Endodermal cell (in vitro differentiated cells): ENCODE measurements around the gene WRAP73. TPM values are rescaled to one million over a fixed set of nuclear protein-coding genes. Genes with fewer than 3 reads are reported as not detected.
A peak's percentile ranks its signal among the peaks of the same experiment; 100 is the strongest.

ENCODE experiments used
- DNase-seq: peaks from one replicate; pipeline ENCODE4 v3.0.0-alpha.2; 2017
- H3K27ac ChIP-seq: 2 replicates; pipeline ENCODE4 v1.5.1; 2013; ENCODE audit warnings: mild to moderate bottlenecking, low read depth, low read length, moderate library complexity
- H3K27me3 ChIP-seq: 2 replicates; pipeline ENCODE4 v1.6.1; 2013; ENCODE audit warnings: mild to moderate bottlenecking, low read length, moderate library complexity; ENCODE audit not compliant: insufficient read depth, control insufficient read depth, poor library complexity, severe bottlenecking
- H3K36me3 ChIP-seq: 2 replicates; pipeline ENCODE4 v1.7.0; 2013; ENCODE audit warnings: mild to moderate bottlenecking, low read length, moderate library complexity; ENCODE audit not compliant: control insufficient read depth, insufficient read depth
- H3K4me1 ChIP-seq: one replicate; pipeline ENCODE4 v1.7.0; 2013; ENCODE audit warnings: low read length; ENCODE audit not compliant: control insufficient read depth, insufficient read depth
- H3K4me3 ChIP-seq: 2 replicates; pipeline ENCODE4 v1.5.1; 2013; ENCODE audit warnings: mild to moderate bottlenecking, low read length, moderate library complexity
- H3K9ac ChIP-seq: 2 replicates; pipeline ENCODE4 v1.6.1; 2013; ENCODE audit warnings: mild to moderate bottlenecking, low read length, moderate library complexity; ENCODE audit not compliant: poor library complexity, severe bottlenecking; ENCODE audit errors: extremely low read depth
- H3K9me3 ChIP-seq: 2 replicates; pipeline ENCODE4 v1.6.1; 2013; ENCODE audit warnings: mild to moderate bottlenecking, low read length, moderate library complexity; ENCODE audit not compliant: control insufficient read depth
- H3K27ac Mint-ChIP-seq: 2 replicates; pipeline ENCODE4 v1.8.0; 2020; ENCODE audit warnings: mixed read lengths
- H3K27me3 Mint-ChIP-seq: 2 replicates; pipeline ENCODE4 v1.8.0; 2021; ENCODE audit warnings: mild to moderate bottlenecking, mixed read lengths; ENCODE audit not compliant: insufficient read depth
- H3K36me3 Mint-ChIP-seq: 2 replicates; pipeline ENCODE4 v1.8.0; 2020; ENCODE audit warnings: low read depth, mixed read lengths
- H3K4me1 Mint-ChIP-seq: 2 replicates; pipeline ENCODE4 v1.8.0; 2020; ENCODE audit warnings: mixed read lengths
- H3K4me3 Mint-ChIP-seq: 2 replicates; pipeline ENCODE4 v1.8.0; 2020; ENCODE audit warnings: mild to moderate bottlenecking, moderate library complexity, mixed read lengths
- H3K9me3 Mint-ChIP-seq: 2 replicates; pipeline ENCODE4 v1.8.0; 2020; ENCODE audit warnings: mild to moderate bottlenecking, mixed read lengths
- CTCF ChIP-seq: fragments of 200-600 bp; sonication (generic); conservative IDR thresholded peaks from 2 replicates; pipeline ENCODE4 v1.5.0; 2021; ENCODE audit warnings: antibody characterized with exemption, mild to moderate bottlenecking
- WGBS, 2 experiments: methylation state at CpG; one replicate each; pipeline versions ENCODE4 v1.1.5 to v1.1.7; 2013; ENCODE audit warnings: missing lambda C conversion rate in 2 of 2, mixed read lengths in 1 of 2; ENCODE audit not compliant: insufficient coverage in 1 of 2, insufficient read length in 1 of 2; 5-methylcytosine and 5-hydroxymethylcytosine counted together
- total RNA-seq, 2 donors: library from RNA; stranded (reverse); fragmentation: NEBNext Ultra II Directional in 1 of 2; extraction: Animal tissue kit (Norgen Biotek cat#: 25700) in 1 of 2; gene quantifications; 2 replicates in 1 of 2; 3 replicates in 1 of 2; pipeline ENCODE4 v1.2.1, GENCODE V29; 2021

The WRAP73 gene
- total RNA-seq, 2 donors from 2014 or later = 29.8 to 32.5 TPM

GRCh38 chr1:3598522-3599285, 51.2 kb downstream of the WRAP73 start:
- Histone ChIP-seq H3K27me3 (no peaks in the 10 kb centered on the region), H3K9ac (no peak overlapping the region), H3K9me3 (no peaks in the 10 kb centered on the region), H3K4me1 (no peaks in the 10 kb centered on the region), H3K4me3 (no peak overlapping the region), H3K27ac (peak overlapping the region; percentile 72), H3K36me3 (no peaks in the 10 kb centered on the region)
- Mint-ChIP-seq H3K27ac (peak overlapping the region; percentile 55), H3K27me3 (no peaks in the 10 kb centered on the region), H3K4me1 (peaks cover 12% of the 10 kb centered on the region), H3K9me3 (no peaks in the 10 kb centered on the region), H3K36me3 (peaks cover 2% of the 10 kb centered on the region), H3K4me3 (no peak overlapping the region)
- DNase-seq = no peak
- no peak for TF ChIP-seq CTCF
- 34 to 83% methylated on average over 7 to 30 of the region's 30 CpGs for WGBS, 2 experiments

GRCh38 chr1:3598051-3598491, 51.8 kb downstream of the WRAP73 start:
- Mint-ChIP-seq H3K36me3 (peaks cover 2% of the 10 kb centered on the region), H3K27me3 (no peaks in the 10 kb centered on the region), H3K4me1 (peaks cover 13% of the 10 kb centered on the region), H3K27ac (peak overlapping the region; percentile 55), H3K9me3 (no peaks in the 10 kb centered on the region), H3K4me3 (no peak overlapping the region)
- WGBS, 2 experiments = 85 to 87% methylated on average over 14 to 26 of the region's 26 CpGs
- H3K4me1 ChIP-seq = no peaks in the 10 kb centered on the region
- no peaks in the 10 kb centered on the region for H3K9me3 ChIP-seq
- DNase-seq = peak; percentile 62
- H3K4me3 ChIP-seq = no peak overlapping the region
- peak overlapping the region; percentile 72 for H3K27ac ChIP-seq
- no peaks in the 10 kb centered on the region for H3K36me3 ChIP-seq
- no peak for TF ChIP-seq CTCF
- H3K9ac ChIP-seq = no peak overlapping the region
- no peaks in the 10 kb centered on the region for H3K27me3 ChIP-seq

- Histone ChIP-seq H3K4me1 (no peaks in the 10 kb centered on the region), H3K9ac (no peak overlapping the region), H3K9me3 (no peaks in the 10 kb centered on the region), H3K27me3 (no peaks in the 10 kb centered on the region), H3K36me3 (no peaks in the 10 kb centered on the region), H3K27ac (peak overlapping the region; percentile 72), H3K4me3 (no peak overlapping the region)
- Mint-ChIP-seq H3K4me1 (peaks cover 13% of the 10 kb centered on the region), H3K27ac (no peak overlapping the region), H3K9me3 (no peaks in the 10 kb centered on the region), H3K36me3 (peaks cover 2% of the 10 kb centered on the region), H3K27me3 (no peaks in the 10 kb centered on the region), H3K4me3 (no peak overlapping the region)
- WGBS, 2 experiments = 70 to 77% methylated on average over 10 to 11 of the region's 11 CpGs
- DNase-seq = no peak
- TF ChIP-seq CTCF = no peak
Observed at GRCh38 chr1:3597599-3597964, 52.3 kb downstream of the WRAP73 start.
